RWPE1 (cell line): ENCODE results near the gene FRMD8.

Experiments used
- CTCF ChIA-PET: fragments of 350-600 bp; sonication (Branson Sonifier 250); formaldehyde crosslinking; extraction: SDS; loops from one replicate; lab custom pipeline; 2021; lab: Yijun Ruan, JAX
- POLR2A ChIA-PET: fragments of 400-600 bp; formaldehyde crosslinking; extraction: SDS; loops from one replicate; lab custom pipeline; 2020; ENCODE audit warnings: antibody characterized with exemption; ENCODE audit not compliant: low non-redundant PET; lab: Yijun Ruan, JAX
- DNase-seq: peaks from one replicate; pipeline ENCODE4 v3.0.0; 2012; ENCODE audit warnings: low spot score
- H3K27ac ChIP-seq: fragments of 450-650 bp; 2 replicates; pipeline ENCODE4 v1.5.1; 2017
- TF ChIP-seq, protein P1 (sequence below): fragments of 450-650 bp; conservative IDR thresholded peaks from 2 replicates; pipeline ENCODE4 v1.5.1; 2017; ENCODE audit warnings: low read depth, mild to moderate bottlenecking

Gene FRMD8

DNA sequence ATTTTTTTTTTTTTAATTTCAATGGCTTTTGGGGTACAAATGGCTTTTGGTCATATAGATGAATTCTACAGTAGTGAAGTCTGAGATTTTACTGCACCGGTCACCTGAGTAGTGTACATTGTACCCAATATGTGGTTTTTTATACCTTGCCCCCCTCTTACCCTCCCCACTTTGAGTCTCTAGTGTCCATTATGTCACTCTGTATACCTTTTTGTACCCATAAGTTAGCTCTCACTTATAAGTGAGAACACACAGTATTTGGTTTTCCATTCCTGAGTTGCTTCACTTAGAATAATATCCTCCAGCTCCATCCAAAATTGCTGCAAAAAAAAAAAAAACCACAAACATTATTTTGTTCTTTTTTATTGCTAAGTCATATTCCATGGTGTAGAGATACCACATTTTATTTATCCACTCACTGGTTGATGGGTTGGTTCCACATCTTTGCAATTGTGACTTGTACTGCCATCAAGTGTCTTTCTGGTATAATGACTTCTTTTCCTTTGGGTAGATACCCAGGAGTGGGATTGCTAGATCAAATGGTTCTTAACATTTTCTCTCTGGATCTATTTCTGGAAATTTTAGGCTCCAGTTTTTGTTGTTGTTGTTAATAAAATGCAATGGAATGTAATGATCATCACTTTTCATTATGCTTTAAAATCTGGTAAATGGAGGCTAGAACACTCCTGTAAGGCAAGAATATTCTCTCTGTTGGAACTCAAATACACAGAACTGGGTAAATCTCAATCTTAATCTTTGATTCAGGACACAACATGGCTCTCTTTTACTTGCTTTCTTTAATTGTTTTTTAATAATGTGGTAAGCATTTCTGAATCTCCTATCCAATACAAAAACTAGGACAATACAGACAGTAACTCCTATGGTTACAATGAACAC lies 46.5 kb downstream of the FRMD8 start:
- TF ChIP-seq, protein P1, sequence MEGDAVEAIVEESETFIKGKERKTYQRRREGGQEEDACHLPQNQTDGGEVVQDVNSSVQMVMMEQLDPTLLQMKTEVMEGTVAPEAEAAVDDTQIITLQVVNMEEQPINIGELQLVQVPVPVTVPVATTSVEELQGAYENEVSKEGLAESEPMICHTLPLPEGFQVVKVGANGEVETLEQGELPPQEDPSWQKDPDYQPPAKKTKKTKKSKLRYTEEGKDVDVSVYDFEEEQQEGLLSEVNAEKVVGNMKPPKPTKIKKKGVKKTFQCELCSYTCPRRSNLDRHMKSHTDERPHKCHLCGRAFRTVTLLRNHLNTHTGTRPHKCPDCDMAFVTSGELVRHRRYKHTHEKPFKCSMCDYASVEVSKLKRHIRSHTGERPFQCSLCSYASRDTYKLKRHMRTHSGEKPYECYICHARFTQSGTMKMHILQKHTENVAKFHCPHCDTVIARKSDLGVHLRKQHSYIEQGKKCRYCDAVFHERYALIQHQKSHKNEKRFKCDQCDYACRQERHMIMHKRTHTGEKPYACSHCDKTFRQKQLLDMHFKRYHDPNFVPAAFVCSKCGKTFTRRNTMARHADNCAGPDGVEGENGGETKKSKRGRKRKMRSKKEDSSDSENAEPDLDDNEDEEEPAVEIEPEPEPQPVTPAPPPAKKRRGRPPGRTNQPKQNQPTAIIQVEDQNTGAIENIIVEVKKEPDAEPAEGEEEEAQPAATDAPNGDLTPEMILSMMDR: no peak
- POLR2A ChIA-PET: no interaction called here
- no peak overlapping the region for H3K27ac ChIP-seq
- no peak for DNase-seq
- CTCF ChIA-PET: no interaction called here

DNA sequence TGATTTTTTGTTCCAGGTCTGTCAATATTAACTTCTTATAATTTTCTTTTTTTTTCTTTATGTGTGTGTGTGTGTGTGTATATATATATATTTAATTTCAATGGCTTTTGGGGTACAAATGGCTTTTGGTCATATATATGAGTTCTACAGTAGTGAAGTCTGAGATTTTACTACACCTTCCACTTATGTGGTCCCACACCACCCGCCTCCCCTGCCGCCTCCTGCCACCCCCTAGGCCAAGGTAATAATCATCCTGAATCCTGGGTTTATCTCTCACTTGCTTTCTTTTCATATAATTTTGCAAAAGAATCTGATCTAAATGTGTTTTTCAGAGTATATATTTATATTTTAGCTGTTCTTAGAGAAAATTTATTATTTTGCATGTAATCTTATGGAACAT lies 47.2 kb downstream of the FRMD8 start:
- ChIA-PET POLR2A (no interaction called here), CTCF (no interaction called here)
- TF ChIP-seq, protein P1: no peak
- H3K27ac ChIP-seq: no peak overlapping the region
- no peak for DNase-seq

DNA sequence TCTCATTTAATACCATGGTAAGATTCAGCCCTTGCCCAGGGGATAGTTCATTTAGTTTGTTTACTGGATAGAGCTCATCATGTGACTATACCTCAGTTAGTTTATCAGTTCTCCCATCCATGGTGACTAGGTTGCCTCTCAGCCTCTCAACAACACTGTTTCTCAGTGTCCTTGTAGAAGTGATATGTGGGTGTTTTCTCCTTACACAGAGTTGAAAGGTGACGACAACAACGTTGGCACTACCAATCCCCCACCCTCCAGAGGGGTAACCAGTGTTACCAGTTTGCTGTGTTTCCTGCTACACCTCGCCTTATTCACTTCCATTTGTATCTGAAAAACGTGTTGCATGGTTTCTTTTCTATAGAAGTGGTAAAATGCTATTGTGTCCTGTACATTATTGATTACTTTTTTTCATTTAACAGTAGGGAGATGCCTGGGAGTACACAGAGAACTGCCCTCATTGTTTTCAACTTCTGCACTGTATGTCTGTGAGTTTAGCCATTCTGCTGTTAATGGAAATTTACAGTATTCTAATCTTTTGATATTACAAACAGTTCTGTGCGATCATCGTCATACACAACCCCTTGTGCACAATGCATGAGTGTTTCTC lies 47.7 kb downstream of the FRMD8 start:
- ChIA-PET POLR2A (no interaction called here), CTCF (no interaction called here)
- H3K27ac ChIP-seq: no peak overlapping the region
- no peak for DNase-seq
- TF ChIP-seq, protein P1: no peak

DNA sequence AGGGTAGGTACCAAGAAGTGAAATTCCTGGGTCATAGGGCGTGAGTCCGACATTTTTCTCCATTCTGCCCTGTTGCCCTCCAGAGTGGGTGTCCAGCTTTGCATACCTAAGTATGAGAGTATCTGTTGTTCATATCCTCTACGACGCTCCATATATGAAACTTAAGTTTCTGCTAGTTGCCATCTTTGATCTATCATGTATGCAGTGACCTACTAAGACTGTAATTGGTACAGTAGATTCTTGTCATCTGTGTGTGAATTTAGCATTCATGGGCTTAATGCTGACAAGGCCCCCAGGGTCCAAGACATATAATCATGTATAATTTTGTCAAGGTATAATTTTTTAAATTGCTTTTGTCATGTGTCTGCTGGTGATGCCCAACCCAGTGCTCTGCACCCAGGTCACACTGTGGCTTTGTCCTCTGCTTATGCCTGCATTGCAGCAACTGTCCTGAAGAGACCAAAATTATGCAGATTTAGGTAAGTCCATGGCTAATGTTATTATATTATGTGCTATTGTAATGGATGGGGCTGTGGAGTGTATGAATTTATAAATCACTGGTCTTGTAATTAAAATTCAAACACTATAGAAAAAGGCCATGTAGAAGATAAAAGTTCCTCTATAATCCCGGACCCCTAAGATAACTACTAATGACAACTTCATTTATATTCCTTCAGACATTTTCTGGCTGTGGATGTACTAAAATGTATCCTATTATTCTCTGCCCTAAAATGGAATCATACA lies 48.4 kb downstream of the FRMD8 start:
- CTCF ChIA-PET: interaction anchor here (0.6 kb wide), 1 partner anchor 1761 kb away, joined by 4 read pairs; no protein-coding TSS in a partner anchor
- TF ChIP-seq, protein P1: no peak
- DNase-seq: no peak
- H3K27ac ChIP-seq: peak overlapping the region; percentile 80
- POLR2A ChIA-PET: no interaction called here

DNA sequence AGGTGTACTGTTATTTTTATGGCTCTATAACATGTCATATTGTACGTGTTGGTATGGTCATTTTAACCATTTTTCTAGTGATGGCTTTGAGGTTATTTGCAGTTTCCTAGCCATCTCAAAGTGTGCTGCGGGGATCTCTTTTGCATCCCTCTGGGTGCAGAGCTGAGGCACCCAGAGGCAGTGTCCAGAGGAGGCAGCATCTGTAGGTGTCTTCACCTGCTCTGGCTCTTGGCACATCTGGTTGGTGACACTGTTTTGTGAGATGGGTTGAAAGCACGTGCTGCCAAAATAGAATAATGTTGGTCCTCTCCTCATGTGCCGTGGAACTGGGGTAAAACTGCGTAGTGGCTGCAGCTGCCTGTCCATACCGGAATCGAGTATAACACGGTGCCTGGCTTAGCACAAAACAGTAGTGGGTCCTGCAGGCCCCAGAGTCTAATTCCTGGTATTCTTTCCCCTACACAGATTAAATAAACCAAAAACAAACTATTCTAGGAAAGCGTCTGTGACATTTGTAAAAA lies 49.0 kb downstream of the FRMD8 start:
- CTCF ChIA-PET: interaction anchor here (0.6 kb wide), 1 partner anchor 1760 kb away, joined by 4 read pairs; no protein-coding TSS in a partner anchor
- TF ChIP-seq, protein P1: no peak
- peak overlapping the region; percentile 80 for H3K27ac ChIP-seq
- POLR2A ChIA-PET: no interaction called here
- DNase-seq: no peak

DNA sequence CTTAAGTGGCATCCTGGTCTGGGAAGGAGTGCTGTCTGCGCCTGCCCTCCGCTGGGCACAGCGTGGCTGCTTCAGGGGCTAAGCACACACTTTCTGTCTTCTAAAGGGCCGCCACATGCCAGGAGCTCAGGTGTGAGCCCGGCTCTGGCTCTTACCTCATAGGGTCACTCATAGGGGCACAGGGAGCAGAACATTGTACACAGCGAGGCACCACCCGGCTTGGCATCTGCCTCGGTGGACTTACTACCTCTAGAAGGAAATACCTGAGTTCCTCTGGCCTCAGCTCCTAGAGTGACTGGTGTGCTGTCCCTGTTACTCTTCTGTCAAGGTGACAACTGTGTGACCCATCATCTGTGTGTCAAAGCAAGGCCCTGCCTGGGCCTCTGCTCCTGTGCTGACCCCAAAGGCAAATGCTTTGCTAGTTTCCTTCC lies 49.6 kb downstream of the FRMD8 start:
- POLR2A ChIA-PET: no interaction called here
- TF ChIP-seq, protein P1: no peak
- peak overlapping the region; percentile 80 for H3K27ac ChIP-seq
- CTCF ChIA-PET: no interaction called here
- no peak for DNase-seq
